ENCODE results near the gene TNFRSF14.

GRCh38 chr1:2575801-2576663, 19.9 kb downstream of the TNFRSF14 start:
- TF ChIP-seq CTCF (IDR thresholded peaks at IDR 0.05) = no peak
- TF ChIP-seq POLR2A (IDR thresholded peaks at IDR 0.05) = no peak
- no peak for TF ChIP-seq EP300 (IDR thresholded peaks at IDR 0.05)
